H9 (cell line): ENCODE data around the gene ACKR1. TPM values are rescaled to one million over a fixed set of nuclear protein-coding genes. Genes with fewer than 3 reads are reported as not detected.

Experiments
- DNase-seq: peaks from one replicate; pipeline ENCODE4 v3.0.0-alpha.2; 2017
- H2AFZ ChIP-seq: one replicate; pipeline ENCODE4 v1.6.1; 2013; ENCODE audit warnings: mild to moderate bottlenecking, low read length, control low read depth, moderate library complexity
- H2AK5ac ChIP-seq: 2 replicates; pipeline ENCODE4 v1.6.1; 2013; ENCODE audit warnings: low read length, control low read depth, mixed read lengths; ENCODE audit not compliant: insufficient read length
- H2BK120ac ChIP-seq: one replicate; pipeline ENCODE4 v1.6.1; 2013; ENCODE audit warnings: low read depth, mild to moderate bottlenecking, low read length, control low read depth, inconsistent platforms; ENCODE audit not compliant: poor library complexity, severe bottlenecking
- H2BK12ac ChIP-seq: 2 replicates; pipeline ENCODE4 v1.6.1; 2013; ENCODE audit warnings: low read length, control low read depth, mixed read lengths, low read depth; ENCODE audit not compliant: insufficient read length
- H2BK15ac ChIP-seq: 2 replicates; pipeline ENCODE4 v1.6.1; 2013; ENCODE audit warnings: low read depth, low read length, control low read depth
- H2BK20ac ChIP-seq: one replicate; pipeline ENCODE4 v1.6.1; 2013; ENCODE audit warnings: low read depth, mild to moderate bottlenecking, low read length, control low read depth, inconsistent platforms; ENCODE audit not compliant: poor library complexity, severe bottlenecking
- H2BK5ac ChIP-seq: 2 replicates; pipeline ENCODE4 v1.6.1; 2013; ENCODE audit warnings: low read length, control low read depth, mixed read lengths; ENCODE audit not compliant: insufficient read length
- H3K14ac ChIP-seq: 2 replicates; pipeline ENCODE4 v1.6.1; 2013; ENCODE audit warnings: low read length, control low read depth; ENCODE audit not compliant: insufficient read depth
- H3K18ac ChIP-seq: 2 replicates; pipeline ENCODE4 v1.6.1; 2013; ENCODE audit warnings: low read depth, mild to moderate bottlenecking, mixed read lengths, low read length, control low read depth; ENCODE audit not compliant: insufficient read length
- H3K23ac ChIP-seq: 2 replicates; pipeline ENCODE4 v1.6.1; 2013; ENCODE audit warnings: low read length, control low read depth, mixed read lengths, low read depth; ENCODE audit not compliant: insufficient read length
- H3K23me2 ChIP-seq: 2 replicates; pipeline ENCODE4 v1.6.1; 2013; ENCODE audit warnings: low read depth, mild to moderate bottlenecking, mixed read lengths, low read length, control low read depth; ENCODE audit not compliant: insufficient read length, poor library complexity, severe bottlenecking
- H3K27ac ChIP-seq: 2 replicates; pipeline ENCODE4 v1.5.1; 2013; ENCODE audit warnings: low read length, control low read depth, mixed read lengths, low read depth; ENCODE audit not compliant: insufficient read length
- H3K27me3 ChIP-seq: 2 replicates; pipeline ENCODE4 v1.6.1; 2013; ENCODE audit warnings: low read length, control low read depth, inconsistent platforms; ENCODE audit not compliant: insufficient read depth
- H3K4ac ChIP-seq: 2 replicates; pipeline ENCODE4 v1.6.1; 2013; ENCODE audit warnings: low read depth, mild to moderate bottlenecking, control low read depth, inconsistent platforms, low read length, moderate library complexity
- H3K4me1 ChIP-seq: 2 replicates; pipeline ENCODE4 v1.6.1; 2013; ENCODE audit warnings: low read length, control low read depth, inconsistent platforms; ENCODE audit not compliant: insufficient read depth
- H3K4me2 ChIP-seq: 2 replicates; pipeline ENCODE4 v1.6.1; 2013; ENCODE audit warnings: low read length, control low read depth, mixed read lengths; ENCODE audit not compliant: insufficient read length, insufficient read depth
- H3K56ac ChIP-seq: 2 replicates; pipeline ENCODE4 v1.6.1; 2013; ENCODE audit warnings: low read depth, mild to moderate bottlenecking, mixed read lengths, low read length, control low read depth; ENCODE audit not compliant: insufficient read length
- H3K79me1 ChIP-seq: 2 replicates; pipeline ENCODE4 v1.6.1; 2013; ENCODE audit warnings: low read depth, mild to moderate bottlenecking, moderate library complexity, low read length, control low read depth, inconsistent platforms; ENCODE audit not compliant: insufficient read depth, poor library complexity, severe bottlenecking
- H3K79me2 ChIP-seq: 2 replicates; pipeline ENCODE4 v1.6.1; 2013; ENCODE audit warnings: low read length, control low read depth, inconsistent platforms; ENCODE audit not compliant: insufficient read depth
- H3K9ac ChIP-seq: 2 replicates; pipeline ENCODE4 v1.6.1; 2013; ENCODE audit warnings: low read length, control low read depth, mixed read lengths; ENCODE audit not compliant: insufficient read length; ENCODE audit errors: extremely low read depth
- H3K9me3 ChIP-seq: one replicate; pipeline ENCODE4 v1.6.1; 2013; ENCODE audit warnings: low read depth, low read length, inconsistent platforms; ENCODE audit not compliant: control insufficient read depth
- H3T11ph ChIP-seq: one replicate; pipeline ENCODE4 v1.6.1; 2013; ENCODE audit warnings: mild to moderate bottlenecking, low read length, control low read depth, inconsistent platforms
- H4K20me1 ChIP-seq: one replicate; pipeline ENCODE4 v1.6.1; 2013; ENCODE audit not compliant: control insufficient read depth, insufficient read length, insufficient read depth
- H4K5ac ChIP-seq: 2 replicates; pipeline ENCODE4 v1.6.1; 2013; ENCODE audit warnings: low read depth, mild to moderate bottlenecking, mixed read lengths, low read length, control low read depth; ENCODE audit not compliant: insufficient read length
- H4K8ac ChIP-seq: replicated peaks from 2 replicates; pipeline ENCODE4 v1.6.1; 2013; ENCODE audit warnings: low read length, control low read depth, mixed read lengths, low read depth; ENCODE audit not compliant: insufficient read length
- H4K91ac ChIP-seq: 2 replicates; pipeline ENCODE4 v1.6.1; 2013; ENCODE audit warnings: low read depth, mild to moderate bottlenecking, moderate library complexity, mixed read lengths, low read length, control low read depth; ENCODE audit not compliant: insufficient read length
- H3K27ac Mint-ChIP-seq, 3 experiments: 2 replicates in 2 of 3; 3 replicates in 1 of 3; pipeline ENCODE4 v1.8.0; 2020 to 2021; ENCODE audit warnings: mixed read lengths in 3 of 3, mild to moderate bottlenecking in 1 of 3, moderate library complexity in 1 of 3
- H3K27me3 Mint-ChIP-seq: 2 replicates; pipeline ENCODE4 v1.8.0; 2021; ENCODE audit warnings: low read depth, mild to moderate bottlenecking, moderate library complexity, mixed read lengths
- H3K36me3 Mint-ChIP-seq, 3 experiments: 2 replicates in 2 of 3; 3 replicates in 1 of 3; pipeline ENCODE4 v1.8.0; 2020 to 2021; ENCODE audit warnings: low read depth in 3 of 3, mixed read lengths in 3 of 3; ENCODE audit not compliant: insufficient read depth in 1 of 3
- H3K4me1 Mint-ChIP-seq, 2 experiments: 2 replicates each; pipeline ENCODE4 v1.8.0; 2020; ENCODE audit warnings: mixed read lengths in 2 of 2
- H3K4me3 Mint-ChIP-seq, 2 experiments: 2 replicates in 1 of 2; 3 replicates in 1 of 2; pipeline ENCODE4 v1.8.0; 2020 to 2021; ENCODE audit warnings: mild to moderate bottlenecking in 2 of 2, mixed read lengths in 2 of 2, moderate library complexity in 1 of 2
- H3K9me3 Mint-ChIP-seq, 2 experiments: 2 replicates in 1 of 2; 3 replicates in 1 of 2; pipeline ENCODE4 v1.8.0; 2020; ENCODE audit warnings: mild to moderate bottlenecking in 2 of 2, mixed read lengths in 2 of 2, moderate library complexity in 1 of 2
- total RNA-seq: library from RNA; stranded (reverse); gene quantifications from 2 replicates; pipeline ENCODE4 v1.2.1, GENCODE V29; 2021
- TF ChIP-seq, protein P1 (sequence below): fragments of 200-600 bp; sonication (generic); conservative IDR thresholded peaks from 3 replicates; pipeline ENCODE4 v1.8.0; 2021; ENCODE audit warnings: antibody characterized with exemption, mild to moderate bottlenecking

The ACKR1 gene
- total RNA-seq, 1 experiment from 2014 or later, result 0.26 TPM

DNA sequence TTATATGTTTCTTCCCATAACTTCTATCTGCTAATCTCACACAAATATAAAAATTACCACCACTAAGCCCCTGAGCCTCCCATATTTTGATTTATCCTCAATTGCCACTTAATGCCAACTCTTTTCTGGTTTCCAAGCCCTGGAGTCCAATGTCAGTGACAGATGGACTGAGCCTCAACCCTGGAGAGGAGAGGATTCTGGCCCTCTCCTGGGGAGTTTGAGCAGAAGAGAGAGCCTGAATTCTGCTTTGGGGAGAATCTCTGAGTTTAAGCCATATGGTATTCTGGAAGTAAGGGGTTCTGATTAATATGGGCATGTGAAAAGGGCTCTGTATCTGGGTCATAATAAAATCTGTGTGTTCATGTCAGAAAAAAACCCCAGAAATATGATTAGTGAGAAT is 24.8 kb upstream of the ACKR1 start:
- Mint-ChIP-seq H3K27ac (no peak overlapping the region), H3K4me3 (no peak overlapping the region), H3K27me3 (peaks cover 4% of the 10 kb centered on the region; the same call in 1 of the 2 replicates), H3K4me1 (peaks cover 12 to 17% of the 10 kb centered on the region in 2 experiments), H3K9me3 (no peaks in the 10 kb centered on the region), H3K36me3 (no peaks in the 10 kb centered on the region)
- H4K20me1 ChIP-seq, result no peaks in the 10 kb centered on the region
- H3K27me3 ChIP-seq, result no peaks in the 10 kb centered on the region
- no peaks in the 10 kb centered on the region for H3K9me3 ChIP-seq
- H3K4me2 ChIP-seq, result no peak overlapping the region
- H3K4me1 ChIP-seq, result no peaks in the 10 kb centered on the region
- H2BK120ac ChIP-seq, result no peak overlapping the region
- H3K14ac ChIP-seq, result no peak overlapping the region
- no peak for DNase-seq
- no peak overlapping the region for H2AFZ ChIP-seq
- no peak overlapping the region for H3K56ac ChIP-seq
- TF ChIP-seq, protein P1, sequence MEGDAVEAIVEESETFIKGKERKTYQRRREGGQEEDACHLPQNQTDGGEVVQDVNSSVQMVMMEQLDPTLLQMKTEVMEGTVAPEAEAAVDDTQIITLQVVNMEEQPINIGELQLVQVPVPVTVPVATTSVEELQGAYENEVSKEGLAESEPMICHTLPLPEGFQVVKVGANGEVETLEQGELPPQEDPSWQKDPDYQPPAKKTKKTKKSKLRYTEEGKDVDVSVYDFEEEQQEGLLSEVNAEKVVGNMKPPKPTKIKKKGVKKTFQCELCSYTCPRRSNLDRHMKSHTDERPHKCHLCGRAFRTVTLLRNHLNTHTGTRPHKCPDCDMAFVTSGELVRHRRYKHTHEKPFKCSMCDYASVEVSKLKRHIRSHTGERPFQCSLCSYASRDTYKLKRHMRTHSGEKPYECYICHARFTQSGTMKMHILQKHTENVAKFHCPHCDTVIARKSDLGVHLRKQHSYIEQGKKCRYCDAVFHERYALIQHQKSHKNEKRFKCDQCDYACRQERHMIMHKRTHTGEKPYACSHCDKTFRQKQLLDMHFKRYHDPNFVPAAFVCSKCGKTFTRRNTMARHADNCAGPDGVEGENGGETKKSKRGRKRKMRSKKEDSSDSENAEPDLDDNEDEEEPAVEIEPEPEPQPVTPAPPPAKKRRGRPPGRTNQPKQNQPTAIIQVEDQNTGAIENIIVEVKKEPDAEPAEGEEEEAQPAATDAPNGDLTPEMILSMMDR, result no peak
- no peak overlapping the region for H4K5ac ChIP-seq
- no peak overlapping the region for H2BK20ac ChIP-seq
- H3K9ac ChIP-seq, result no peak overlapping the region
- no peak overlapping the region for H4K8ac ChIP-seq
- no peak overlapping the region for H2BK15ac ChIP-seq
- H3K23me2 ChIP-seq, result no peaks in the 10 kb centered on the region
- H4K91ac ChIP-seq, result no peak overlapping the region
- H2BK5ac ChIP-seq, result no peak overlapping the region
- no peak overlapping the region for H2BK12ac ChIP-seq
- H3K4ac ChIP-seq, result no peak overlapping the region
- no peaks in the 10 kb centered on the region for H3K79me2 ChIP-seq
- no peak overlapping the region for H3T11ph ChIP-seq
- no peak overlapping the region for H3K18ac ChIP-seq
- H3K79me1 ChIP-seq, result no peaks in the 10 kb centered on the region
- H3K23ac ChIP-seq, result no peak overlapping the region
- no peak overlapping the region for H3K27ac ChIP-seq
- H2AK5ac ChIP-seq, result no peak overlapping the region
